K562 treated with DMSO at 1 percent for 48 hours (cell line): ENCODE measurements around the gene PRPSAP1. TPM values are rescaled to one million over a fixed set of nuclear protein-coding genes. Genes with fewer than 3 reads are reported as not detected.

ENCODE experiments used
- total RNA-seq: library from RNA; unstranded; fragments of 300-600 nt; gene quantifications from 2 replicates; pipeline ENCODE4 v1.2.3, GENCODE V29; 2022; ENCODE audit warnings: low replicate concordance; ENCODE audit errors: extremely low read depth

Gene PRPSAP1, protein sequence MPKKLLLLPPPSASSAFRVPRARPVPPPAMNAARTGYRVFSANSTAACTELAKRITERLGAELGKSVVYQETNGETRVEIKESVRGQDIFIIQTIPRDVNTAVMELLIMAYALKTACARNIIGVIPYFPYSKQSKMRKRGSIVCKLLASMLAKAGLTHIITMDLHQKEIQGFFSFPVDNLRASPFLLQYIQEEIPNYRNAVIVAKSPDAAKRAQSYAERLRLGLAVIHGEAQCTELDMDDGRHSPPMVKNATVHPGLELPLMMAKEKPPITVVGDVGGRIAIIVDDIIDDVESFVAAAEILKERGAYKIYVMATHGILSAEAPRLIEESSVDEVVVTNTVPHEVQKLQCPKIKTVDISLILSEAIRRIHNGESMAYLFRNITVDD
- total RNA-seq = not detected in 2 replicates

DNA sequence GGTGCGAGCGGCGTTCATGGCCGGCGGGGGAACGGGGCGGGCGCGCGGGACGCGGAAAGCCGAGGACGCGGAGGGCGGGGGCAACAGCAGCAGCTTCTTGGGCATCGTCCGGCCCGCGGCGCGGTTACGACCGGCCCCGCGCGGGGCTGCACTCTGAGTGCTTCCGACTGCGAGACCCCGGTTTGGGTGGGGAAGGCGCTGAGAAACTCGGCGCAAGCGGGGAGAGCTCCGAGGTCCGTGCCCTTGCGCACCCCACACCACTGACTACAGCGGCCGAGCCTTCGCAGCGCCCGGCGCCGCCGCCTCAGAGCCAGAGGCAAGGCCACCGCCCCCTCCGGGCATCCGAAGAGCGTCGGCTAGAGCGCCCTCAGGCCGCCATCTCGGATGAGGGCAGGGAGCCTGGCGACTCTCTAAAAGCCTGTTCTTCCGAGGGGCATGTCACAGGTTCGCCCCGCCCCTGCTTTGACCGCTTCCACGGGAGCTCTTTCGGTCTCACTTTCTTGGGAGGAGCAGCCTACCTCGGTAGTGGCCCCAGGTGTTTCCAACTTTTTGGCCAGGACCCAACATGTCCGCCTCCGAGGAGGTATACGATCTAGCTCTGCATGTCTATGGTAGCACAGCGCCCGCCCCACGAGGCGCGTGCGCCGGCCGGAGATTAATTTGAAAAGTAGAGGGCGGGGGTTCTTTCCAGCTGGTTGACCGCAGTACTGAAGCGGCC is at the start of gene PRPSAP1:
PRPSAP1 (minus strand) TSS at position 318 of the 718 bp plus-strand sequence; CDS start at position 105, 213 bp downstream.

DNA sequence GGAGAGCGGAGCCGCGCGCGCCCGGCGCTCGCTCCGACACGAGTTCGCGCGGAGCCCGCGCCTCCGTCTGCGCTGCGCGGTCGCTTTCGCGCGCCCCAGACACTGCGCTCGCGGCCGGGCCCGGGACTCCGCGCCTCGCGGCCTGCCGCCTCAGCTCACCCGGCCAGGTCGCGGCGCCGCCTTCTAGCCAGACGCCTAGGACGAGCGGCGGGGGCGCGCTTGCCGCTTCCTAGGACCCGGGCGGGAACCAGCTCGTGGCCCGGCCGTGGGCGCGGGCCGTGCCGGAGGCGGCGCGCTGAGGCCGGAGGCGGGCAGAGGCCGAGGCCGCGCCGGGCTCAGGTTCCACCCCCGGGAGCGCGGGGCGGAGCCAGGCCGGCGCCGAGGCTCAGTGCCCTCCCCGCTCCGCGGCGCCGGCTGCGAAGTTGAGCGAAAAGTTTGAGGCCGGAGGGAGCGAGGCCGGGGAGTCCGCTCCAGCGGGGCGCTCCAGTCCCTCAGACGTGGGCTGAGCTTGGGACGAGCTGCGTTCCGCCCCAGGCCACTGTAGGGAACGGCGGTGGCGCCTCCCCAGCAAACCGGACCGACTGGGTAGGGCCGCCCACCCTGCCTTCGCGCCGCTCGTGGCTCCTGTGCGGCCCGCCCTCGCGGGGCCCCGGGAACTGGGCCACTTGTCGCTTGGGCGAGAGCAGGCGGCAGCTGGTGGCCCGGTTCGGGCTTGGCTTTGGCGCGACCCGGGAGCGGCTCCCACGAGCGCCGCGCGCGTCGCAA is 30.7 kb upstream of the PRPSAP1 start, which contains the start of gene SPHK1:
SPHK1 (plus strand) TSS at position 388 of the 765 bp plus-strand sequence. CDS start 1,036 bp downstream, outside the sequence.

DNA sequence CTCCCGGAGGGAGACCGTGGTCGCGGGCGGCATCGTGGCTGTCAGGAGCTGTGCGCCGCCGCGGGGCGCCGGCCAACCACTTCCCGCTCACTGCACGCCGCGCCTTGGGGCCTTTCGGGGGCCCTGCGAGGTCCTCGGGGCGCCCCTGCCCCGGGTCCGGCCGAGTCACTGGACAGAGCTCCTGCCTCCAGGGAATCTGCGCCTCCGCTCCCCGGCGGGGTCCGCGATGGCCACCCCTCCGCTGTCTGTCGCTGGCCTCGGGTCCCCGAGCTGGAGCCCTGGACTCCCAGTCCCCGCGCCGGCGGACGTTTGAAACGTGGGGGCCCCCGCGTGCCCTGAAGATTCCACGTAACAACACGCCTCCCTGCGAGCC is 45.8 kb downstream of the PRPSAP1 start, which contains the start of gene QRICH2:
QRICH2 (minus strand) TSS at position 311 of the 373 bp plus-strand sequence; CDS start at position 33, 278 bp downstream.

DNA sequence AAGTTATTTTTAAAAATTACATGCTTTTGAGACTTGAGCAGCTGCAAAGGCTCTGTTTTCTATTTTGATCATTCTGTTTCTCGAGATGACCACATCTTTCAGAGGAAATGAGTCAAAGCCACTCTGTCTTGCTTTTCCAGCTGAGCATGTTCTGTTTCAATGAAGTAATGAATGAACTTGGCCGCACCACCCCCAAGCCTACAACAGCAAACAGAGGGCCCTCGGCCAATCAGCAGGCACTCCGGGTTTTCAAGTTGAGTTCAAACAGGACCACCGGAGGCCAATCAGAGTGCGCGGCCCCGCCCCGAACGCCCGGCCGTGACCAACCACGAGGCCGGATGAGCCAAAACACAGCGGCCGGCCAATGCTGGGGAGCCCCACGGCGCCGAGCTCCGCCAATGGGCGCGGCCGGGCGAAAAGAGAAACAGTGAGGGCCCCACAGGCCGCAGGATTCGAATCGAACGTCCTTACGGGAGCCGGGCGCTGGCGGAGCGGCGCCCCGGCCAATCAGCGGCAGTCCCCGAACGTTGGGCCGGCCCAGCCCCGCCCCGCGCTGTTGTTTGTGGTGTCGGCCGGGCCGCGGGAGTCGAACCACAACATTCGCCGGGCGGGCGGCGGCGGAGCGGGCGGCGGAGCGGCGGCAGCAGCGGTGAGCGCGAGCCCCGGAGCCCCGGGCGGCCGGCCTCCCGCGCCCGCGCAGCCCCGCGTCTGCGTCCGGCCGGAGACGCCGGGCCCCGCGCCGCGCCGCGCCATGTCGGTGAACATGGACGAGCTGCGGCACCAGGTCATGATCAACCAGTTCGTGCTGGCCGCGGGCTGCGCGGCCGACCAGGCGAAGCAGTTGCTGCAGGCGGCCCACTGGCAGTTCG is 88.7 kb downstream of the PRPSAP1 start, which contains the start of gene UBALD2:
UBALD2 (plus strand) TSS at position 594 of the 869 bp plus-strand sequence; CDS start at position 752, 158 bp downstream.

Other genes with a start within 250 kb of the PRPSAP1 start
- gene FOXJ1, start 212.7 kb downstream of the PRPSAP1 start, total RNA-seq = not detected in 2 replicates
- gene RNF157, start 113.4 kb downstream of the PRPSAP1 start, total RNA-seq = not detected in 2 replicates
- gene UBALD2, start 88.6 kb downstream of the PRPSAP1 start, total RNA-seq = not detected in 2 replicates
- not detected in 2 replicates for gene QRICH2, start 45.6 kb downstream of the PRPSAP1 start, total RNA-seq
- gene SPHK1, start 30.7 kb upstream of the PRPSAP1 start, total RNA-seq = not detected in 2 replicates
- not detected in 2 replicates for gene UBE2O, start 99.2 kb upstream of the PRPSAP1 start, total RNA-seq
- gene AANAT, start 113.7 kb upstream of the PRPSAP1 start, total RNA-seq = not detected in 2 replicates
- gene RHBDF2, start 147.5 kb upstream of the PRPSAP1 start, total RNA-seq = not detected in 2 replicates
- not detected in 2 replicates for gene CYGB, start 183.8 kb upstream of the PRPSAP1 start, total RNA-seq
- not detected in 2 replicates for gene PRCD, start 186.1 kb upstream of the PRPSAP1 start, total RNA-seq
- gene ST6GALNAC2, start 231.9 kb upstream of the PRPSAP1 start, total RNA-seq = not detected in 2 replicates